Uterine smooth muscle cell (primary cell): ENCODE results near the gene TBC1D19. TPM values are rescaled to one million over a fixed set of nuclear protein-coding genes. Genes with fewer than 3 reads are reported as not detected.

Experiments used
- total RNA-seq: library from RNA; depleted of rRNA; stranded (reverse); fragments of >200 nt; gene quantifications from 2 replicates; pipeline ENCODE4 v1.2.3, GENCODE V29; 2014

TBC1D19 gene, protein sequence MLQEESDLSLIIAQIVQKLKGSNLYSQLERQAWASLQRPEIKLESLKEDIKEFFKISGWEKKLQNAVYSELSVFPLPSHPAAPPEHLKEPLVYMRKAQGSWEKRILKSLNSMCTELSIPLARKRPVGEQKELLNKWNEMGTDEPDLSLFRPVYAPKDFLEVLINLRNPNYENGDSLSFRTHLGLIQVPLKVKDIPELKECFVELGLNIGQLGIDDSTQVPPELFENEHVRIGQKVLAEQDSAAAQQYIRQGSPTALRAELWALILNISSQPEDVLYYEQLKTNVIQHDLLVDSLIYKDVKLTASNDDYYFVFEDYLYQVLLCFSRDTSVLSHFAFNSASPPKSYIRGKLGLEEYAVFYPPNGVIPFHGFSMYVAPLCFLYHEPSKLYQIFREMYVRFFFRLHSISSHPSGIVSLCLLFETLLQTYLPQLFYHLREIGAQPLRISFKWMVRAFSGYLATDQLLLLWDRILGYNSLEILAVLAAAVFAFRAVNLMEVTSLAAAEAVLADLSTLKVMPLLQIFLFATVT
- 42.7 and 95.6 TPM in 2 replicates for total RNA-seq

GRCh38 chr4:26583865-26584652, at the start of gene TBC1D19:
TSS of gene TBC1D19 (plus strand) at chr4:26584084. CDS start at chr4:26584194, 110 bp downstream.

Other genes with a start within 250 kb of the TBC1D19 start
- gene CCKAR, start 93.6 kb upstream of the TBC1D19 start, total RNA-seq, result 0.25 TPM in 1 of 2 replicates, not detected in the other